HCT116 (cell line): ENCODE data around the gene KRT33A. TPM values are rescaled to one million over a fixed set of nuclear protein-coding genes. Genes with fewer than 3 reads are reported as not detected.

Source experiments
- ATAC-seq: fragments of 200-7000 bp; cut with Tn5 transposase; 2 replicates; pipeline ENCODE4 v1.9.1; 2020; ENCODE audit warnings: mild to moderate bottlenecking, moderate library complexity
- BruUV-seq: library from RNA; stranded (reverse); fragments of 400-500 nt; replicated peaks from 2 replicates; lab custom pipeline; 2021; lab: Mats Ljungman, UMichigan
- CTCF ChIA-PET: fragments of 300-600 bp; sonication (Branson Sonifier 250); formaldehyde crosslinking; loops from one replicate; lab custom pipeline; 2021; ENCODE audit warnings: antibody characterized with exemption; lab: Charles Lee
- POLR2A ChIA-PET: fragments of 300-600, 350-600 bp; sonication (Branson Sonifier 250); formaldehyde crosslinking; loops from one replicate; lab custom pipeline; 2021; ENCODE audit warnings: antibody characterized with exemption; lab: Charles Lee
- RAD21 ChIA-PET, 2 experiments: fragments of 300-600 bp; sonication (Branson Sonifier 250); formaldehyde crosslinking; loops; one replicate each; lab custom pipeline; 2023; ENCODE audit warnings: low total read pairs in 2 of 2; ENCODE audit not compliant: uncharacterized antibody in 2 of 2, unreplicated experiment in 2 of 2, low non-redundant PET in 1 of 2; lab: Charles Lee
- DNase-seq: peaks from one replicate; pipeline ENCODE4 v3.0.0-alpha.2; 2010; ENCODE audit warnings: low read depth, low spot score
- H2AFZ ChIP-seq: fragments of 200-600 bp; shearing (Covaris generic), sonication (generic); 2 replicates; pipeline ENCODE4 v1.6.1; 2017; ENCODE audit warnings: low read depth, mixed run types, mixed read lengths, antibody characterized with exemption, low read length; ENCODE audit not compliant: poor library complexity, severe bottlenecking
- H3K27ac ChIP-seq: 2 replicates; pipeline ENCODE4 v1.5.1; 2012; ENCODE audit warnings: low read depth, low read length
- H3K27me3 ChIP-seq: fragments of 200-600 bp; sonication (generic); 2 replicates; pipeline ENCODE4 v1.6.1; 2016; ENCODE audit warnings: mixed run types, low read length, mixed read lengths; ENCODE audit not compliant: insufficient read depth
- H3K36me3 ChIP-seq, 2 experiments: fragments of 200-500 bp in 1 of 2; fragments of 200-600 bp in 1 of 2; sonication (Bioruptor generic) in 1 of 2; sonication (generic) in 1 of 2; 2 replicates each; pipeline versions ENCODE4 v1.5.1 to v1.6.1; 2014 to 2016; ENCODE audit warnings: low read length in 2 of 2, inconsistent platforms in 1 of 2, mixed read lengths in 1 of 2, mixed run types in 1 of 2; ENCODE audit not compliant: insufficient read depth in 2 of 2, control insufficient read depth in 1 of 2
- H3K4me1 ChIP-seq, 2 experiments: fragments of 200-600 bp in 1 of 2; sonication (generic) in 1 of 2; 2 replicates each; pipeline versions ENCODE4 v1.5.1 to v1.6.1; 2012 to 2017; ENCODE audit warnings: low read length in 2 of 2, inconsistent platforms in 1 of 2, mild to moderate bottlenecking in 1 of 2, mixed read lengths in 1 of 2, mixed run types in 1 of 2, moderate library complexity in 1 of 2; ENCODE audit not compliant: insufficient read depth in 2 of 2, control insufficient read depth in 1 of 2
- H3K4me2 ChIP-seq: fragments of 200-600 bp; sonication (generic); 2 replicates; pipeline ENCODE4 v1.6.1; 2017; ENCODE audit warnings: mixed run types, low read length, mixed read lengths
- H3K4me3 ChIP-seq, 2 experiments: fragments of 200-600 bp in 1 of 2; sonication (generic) in 1 of 2; replicated peaks in 1 of 2; 2 replicates each; pipeline ENCODE4 v1.5.1; 2011 to 2016; ENCODE audit warnings: low read length in 2 of 2, control low read depth in 1 of 2, low read depth in 1 of 2, mild to moderate bottlenecking in 1 of 2, mixed read lengths in 1 of 2, mixed run types in 1 of 2
- H3K79me2 ChIP-seq: fragments of 200-600 bp; sonication (generic); 2 replicates; pipeline ENCODE4 v1.6.1; 2017; ENCODE audit warnings: mild to moderate bottlenecking, mixed run types, low read length, moderate library complexity, mixed read lengths; ENCODE audit not compliant: insufficient read depth
- H3K9ac ChIP-seq: fragments of 200-600 bp; sonication (generic); 2 replicates; pipeline ENCODE4 v1.6.1; 2016; ENCODE audit warnings: low read length, mixed read lengths
- H3K9me2 ChIP-seq: fragments of 200-600 bp; sonication (generic), shearing (Covaris generic); 2 replicates; pipeline ENCODE4 v1.6.1; 2017; ENCODE audit warnings: mixed run types, mild to moderate bottlenecking, moderate library complexity; ENCODE audit not compliant: insufficient read depth
- H3K9me3 ChIP-seq, 2 experiments: fragments of 200-500 bp in 1 of 2; fragments of 200-600 bp in 1 of 2; sonication (Bioruptor generic) in 1 of 2; sonication (generic) in 1 of 2; 2 replicates each; pipeline ENCODE4 v1.6.1; 2014 to 2017; ENCODE audit warnings: low read length in 2 of 2, mixed read lengths in 2 of 2, inconsistent platforms in 1 of 2, low read depth in 1 of 2, mild to moderate bottlenecking in 1 of 2, mixed run types in 1 of 2, moderate library complexity in 1 of 2; ENCODE audit not compliant: control insufficient read depth in 1 of 2, insufficient read depth in 1 of 2
- H4K20me1 ChIP-seq: fragments of 200-600 bp; sonication (generic), shearing (Covaris generic); 2 replicates; pipeline ENCODE4 v1.6.1; 2017; ENCODE audit warnings: mixed run types, mild to moderate bottlenecking, moderate library complexity; ENCODE audit not compliant: insufficient read depth
- CBX3 ChIP-seq: IDR thresholded peaks from 2 replicates; pipeline ENCODE4 v1.6.1; 2012; ENCODE audit warnings: low read depth
- CTCF ChIP-seq, 3 experiments: fragments of 200-600 bp in 1 of 3; sonication (generic) in 1 of 3; IDR thresholded peaks in 2 of 3; conservative IDR thresholded peaks in 1 of 3; 2 replicates each; pipeline ENCODE4 v1.5.1; 2012 to 2017; ENCODE audit warnings: low read depth in 2 of 3, low read length in 2 of 3, antibody characterized with exemption in 1 of 3, borderline replicate concordance in 1 of 3, control low read depth in 1 of 3, mild to moderate bottlenecking in 1 of 3, mixed read lengths in 1 of 3, mixed run types in 1 of 3, moderate library complexity in 1 of 3; ENCODE audit not compliant: insufficient read depth in 1 of 3
- EGR1 ChIP-seq: IDR thresholded peaks from 2 replicates; pipeline ENCODE4 v1.6.1; 2012; ENCODE audit warnings: low read depth
- ELF1 ChIP-seq: IDR thresholded peaks from 2 replicates; pipeline ENCODE4 v1.6.1; 2012; ENCODE audit warnings: low read depth, borderline replicate concordance
- EZH2 ChIP-seq: fragments of 200-600 bp; sonication (generic); IDR thresholded peaks from 2 replicates; pipeline ENCODE4 v1.6.1; 2017; ENCODE audit warnings: antibody characterized with exemption, mixed run types
- FOSL1 ChIP-seq: IDR thresholded peaks from 2 replicates; pipeline ENCODE4 v1.6.1; 2012; ENCODE audit warnings: low read depth
- JUND ChIP-seq: IDR thresholded peaks from 2 replicates; pipeline ENCODE4 v1.6.1; 2012
- POLR2A ChIP-seq: IDR thresholded peaks from 2 replicates; pipeline ENCODE4 v1.7.0; 2011; ENCODE audit warnings: borderline replicate concordance; ENCODE audit not compliant: insufficient read depth, insufficient read length; ENCODE audit errors: extremely low read depth
- POLR2AphosphoS5 ChIP-seq: IDR thresholded peaks from 2 replicates; pipeline ENCODE4 v1.6.1; 2011; ENCODE audit warnings: mild to moderate bottlenecking, low read depth, low read length, moderate library complexity
- REST ChIP-seq: IDR thresholded peaks from 2 replicates; pipeline ENCODE4 v1.6.1; 2012; ENCODE audit warnings: low read depth
- SP1 ChIP-seq: IDR thresholded peaks from 2 replicates; pipeline ENCODE4 v1.6.1; 2012; ENCODE audit warnings: low read depth
- TCF7L2 ChIP-seq: IDR thresholded peaks from 2 replicates; pipeline ENCODE4 v1.7.0; 2011; ENCODE audit warnings: borderline replicate concordance, inconsistent platforms; ENCODE audit not compliant: insufficient read depth, insufficient read length; ENCODE audit errors: extremely low read depth
- ZBTB33 ChIP-seq: IDR thresholded peaks from 2 replicates; pipeline ENCODE4 v1.6.1; 2011; ENCODE audit warnings: mild to moderate bottlenecking, low read length, moderate library complexity; ENCODE audit not compliant: insufficient replicate concordance; ENCODE audit errors: extremely low read depth
- ZFX ChIP-seq: fragments of 450-650 bp; IDR thresholded peaks from 2 replicates; pipeline ENCODE4 v1.6.1; 2017
- ZNF274 ChIP-seq: fragments of 200-500 bp; sonication (Bioruptor generic); IDR thresholded peaks from 2 replicates; pipeline ENCODE4 v1.6.1; 2014; ENCODE audit warnings: mild to moderate bottlenecking, low read depth, low read length, inconsistent platforms
- intact Hi-C: fragments of 100-400 bp; cut with micrococcal nuclease; formaldehyde crosslinking; loops from 2 replicates; pipeline ENCODE4 v1.10.0; 2022
- total RNA-seq: library from RNA; stranded (reverse); gene quantifications from one replicate; pipeline ENCODE4 v1.2.1, GENCODE V29; 2021; ENCODE audit not compliant: unreplicated experiment

KRT33A gene
- total RNA-seq, 1 experiment from 2014 or later = not detected

GRCh38 chr17:41304091-41304490 is 46.5 kb downstream of the KRT33A start (continued):
- TF ChIP-seq ZNF274 (no peak), EZH2 (no peak), REST (no peak)

- CTCF ChIA-PET = no interaction called here
- intact Hi-C loops = no loop called here
- RAD21 ChIA-PET = no interaction called here
- Histone ChIP-seq H3K36me3 (no peaks in the 10 kb centered on the region), H3K27me3 (no peaks in the 10 kb centered on the region), H3K9ac (no peak overlapping the region), H2AFZ (no peak overlapping the region), H4K20me1 (no peaks in the 10 kb centered on the region), H3K4me3 (no peak overlapping the region), H3K4me1 (no peaks in the 10 kb centered on the region), H3K79me2 (no peaks in the 10 kb centered on the region), H3K4me2 (no peak overlapping the region), H3K9me2 (no peaks in the 10 kb centered on the region), H3K9me3 (peaks cover 0 to 14% of the 10 kb centered on the region in 2 experiments; a peak in 1 of 4 replicates), H3K27ac (no peak overlapping the region)
- no peak for DNase-seq
- no TSS peak for BruUV-seq
- ATAC-seq = no peak
- POLR2A ChIA-PET = no interaction called here
- TF ChIP-seq REST (no peak), CTCF (IDR thresholded peaks at IDR 0.05 in 2 of 3, conservative IDR thresholded peaks at IDR 0.05 in 1 of 3; ENCODE audit: borderline replicate concordance in 1 of 3, insufficient read depth in 1 of 3, low read depth in 2 of 3, low read length in 2 of 3) (no peak), CBX3 (no peak), ZBTB33 (no peak), JUND (no peak), FOSL1 (no peak), EGR1 (no peak), POLR2AphosphoS5 (no peak), ZFX (no peak), SP1 (no peak), TCF7L2 (no peak), POLR2A (no peak), ELF1 (no peak)
Observed at GRCh38 chr17:41302981-41303380, 47.6 kb downstream of the KRT33A start.
